Osteoblast (primary cell): ENCODE results near the gene SYT9. TPM values are rescaled to one million over a fixed set of nuclear protein-coding genes. Genes with fewer than 3 reads are reported as not detected.

Experiments
- DNase-seq: peaks from one replicate; pipeline ENCODE4 v3.0.0; 2011; ENCODE audit warnings: low spot score, mixed read lengths; ENCODE audit not compliant: insufficient read length; ENCODE audit errors: missing footprints
- H2AFZ ChIP-seq: 2 replicates; pipeline ENCODE4 v1.6.0; 2011; ENCODE audit warnings: mild to moderate bottlenecking, low read length
- H3K27ac ChIP-seq: 2 replicates; pipeline ENCODE4 v1.5.1; 2011; ENCODE audit warnings: mild to moderate bottlenecking, low read depth, low read length, moderate library complexity
- H3K27me3 ChIP-seq: 2 replicates; pipeline ENCODE4 v1.6.0; 2012; ENCODE audit warnings: mild to moderate bottlenecking, control low read depth, inconsistent platforms, low read length, moderate library complexity; ENCODE audit not compliant: insufficient read depth
- H3K36me3 ChIP-seq: 2 replicates; pipeline ENCODE4 v1.5.1; 2011; ENCODE audit warnings: mild to moderate bottlenecking, low read length, control low read depth, moderate library complexity; ENCODE audit not compliant: insufficient read depth
- H3K4me1 ChIP-seq: 2 replicates; pipeline ENCODE4 v1.5.1; 2011; ENCODE audit warnings: mild to moderate bottlenecking, low read length, control low read depth, moderate library complexity; ENCODE audit not compliant: insufficient read depth
- H3K4me2 ChIP-seq: 2 replicates; pipeline ENCODE4 v1.6.0; 2011; ENCODE audit warnings: mild to moderate bottlenecking, low read length; ENCODE audit not compliant: insufficient read depth
- H3K4me3 ChIP-seq: fragments of 200-600 bp; sonication (generic); 3 replicates; pipeline ENCODE4 v1.5.1; 2012; ENCODE audit warnings: mild to moderate bottlenecking, low read length, inconsistent platforms; ENCODE audit not compliant: insufficient read depth
- H3K79me2 ChIP-seq: 2 replicates; pipeline ENCODE4 v1.6.0; 2012; ENCODE audit warnings: mild to moderate bottlenecking, low read length, control low read depth, inconsistent platforms; ENCODE audit not compliant: insufficient read depth
- H3K9me3 ChIP-seq: 2 replicates; pipeline ENCODE4 v1.5.1; 2011; ENCODE audit warnings: low read depth, low read length, control low read depth
- H4K20me1 ChIP-seq: 2 replicates; pipeline ENCODE4 v1.6.0; 2012; ENCODE audit warnings: mild to moderate bottlenecking, low read length, control low read depth; ENCODE audit not compliant: insufficient read depth
- total RNA-seq: library from RNA; depleted of rRNA; stranded (reverse); fragments of >200 nt; gene quantifications from 2 replicates; pipeline ENCODE4 v1.2.3, GENCODE V29; 2012
- TF ChIP-seq, protein P1 (sequence below): IDR thresholded peaks from 2 replicates; pipeline ENCODE4 v1.5.1; 2011; ENCODE audit warnings: mild to moderate bottlenecking, low read depth, low read length, moderate library complexity; ENCODE audit errors: extremely low read depth

The SYT9 gene, protein sequence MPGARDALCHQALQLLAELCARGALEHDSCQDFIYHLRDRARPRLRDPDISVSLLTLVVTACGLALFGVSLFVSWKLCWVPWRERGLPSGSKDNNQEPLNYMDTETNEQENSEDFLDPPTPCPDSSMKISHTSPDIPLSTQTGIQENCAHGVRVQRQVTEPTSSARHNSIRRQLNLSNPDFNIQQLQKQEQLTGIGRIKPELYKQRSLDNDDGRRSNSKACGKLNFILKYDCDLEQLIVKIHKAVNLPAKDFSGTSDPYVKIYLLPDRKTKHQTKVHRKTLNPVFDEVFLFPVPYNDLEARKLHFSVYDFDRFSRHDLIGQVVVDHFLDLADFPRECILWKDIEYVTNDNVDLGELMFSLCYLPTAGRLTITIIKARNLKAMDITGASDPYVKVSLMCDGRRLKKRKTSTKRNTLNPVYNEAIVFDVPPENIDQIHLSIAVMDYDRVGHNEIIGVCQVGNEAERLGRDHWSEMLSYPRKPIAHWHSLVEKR
- total RNA-seq: not detected in 2 replicates

DNA sequence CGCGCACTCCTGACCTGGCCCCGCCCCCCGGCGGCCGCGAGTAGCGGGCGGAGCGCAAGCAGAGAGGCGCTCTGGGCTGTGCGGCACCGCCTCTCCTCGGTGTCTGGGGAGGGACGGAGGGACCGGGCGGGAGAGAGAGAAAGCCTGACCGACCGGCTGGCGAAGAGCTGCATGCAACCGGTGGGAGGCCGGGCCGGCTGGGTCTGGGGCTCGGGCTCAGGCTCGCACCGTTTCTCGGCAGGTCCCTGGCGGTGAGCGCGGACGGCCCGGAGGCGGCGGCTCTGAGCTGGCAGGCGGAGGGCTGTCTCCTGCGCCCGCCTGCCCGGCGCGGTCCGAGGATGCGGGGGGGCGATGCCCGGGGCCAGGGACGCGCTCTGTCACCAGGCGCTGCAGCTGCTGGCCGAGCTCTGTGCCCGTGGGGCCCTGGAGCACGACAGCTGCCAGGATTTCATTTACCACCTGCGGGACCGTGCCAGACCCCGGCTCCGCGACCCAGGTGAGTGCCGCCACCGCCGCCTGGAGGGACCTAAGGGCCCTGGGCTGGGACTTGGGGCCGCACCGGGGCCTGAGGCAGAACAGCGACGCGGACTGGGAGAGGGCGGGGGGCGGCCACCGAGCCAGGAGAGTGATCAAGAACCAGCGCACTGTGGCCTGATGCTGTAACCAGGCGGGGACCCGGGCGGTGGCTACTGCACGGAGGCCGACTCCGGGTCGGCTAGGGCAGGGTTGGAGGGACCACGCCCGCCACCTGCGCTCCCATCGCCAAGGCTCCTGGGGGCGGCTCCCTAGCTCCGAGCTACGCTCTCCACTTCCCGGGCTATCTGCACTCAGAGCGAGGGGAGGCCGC is at the start of gene SYT9:
Gene SYT9 (plus strand): TSS at position 69 of the 847 bp plus-strand sequence. CDS start 283 bp downstream, at position 352.
- Histone ChIP-seq H3K27ac (no peak within 1 kb of the TSS), H3K4me3 (peak within 1 kb of the TSS; percentile 56), H3K27me3 (peaks cover 26% of the 10 kb centered on the region), H4K20me1 (no peaks in the 10 kb centered on the region), H2AFZ (no peak within 1 kb of the TSS), H3K4me2 (peak within 1 kb of the TSS; percentile 61), H3K4me1 (peaks cover 4% of the 10 kb centered on the region), H3K79me2 (no peaks in the 10 kb centered on the region), H3K36me3 (no peaks in the 10 kb centered on the region), H3K9me3 (no peaks in the 10 kb centered on the region)
- TF ChIP-seq, protein P1, sequence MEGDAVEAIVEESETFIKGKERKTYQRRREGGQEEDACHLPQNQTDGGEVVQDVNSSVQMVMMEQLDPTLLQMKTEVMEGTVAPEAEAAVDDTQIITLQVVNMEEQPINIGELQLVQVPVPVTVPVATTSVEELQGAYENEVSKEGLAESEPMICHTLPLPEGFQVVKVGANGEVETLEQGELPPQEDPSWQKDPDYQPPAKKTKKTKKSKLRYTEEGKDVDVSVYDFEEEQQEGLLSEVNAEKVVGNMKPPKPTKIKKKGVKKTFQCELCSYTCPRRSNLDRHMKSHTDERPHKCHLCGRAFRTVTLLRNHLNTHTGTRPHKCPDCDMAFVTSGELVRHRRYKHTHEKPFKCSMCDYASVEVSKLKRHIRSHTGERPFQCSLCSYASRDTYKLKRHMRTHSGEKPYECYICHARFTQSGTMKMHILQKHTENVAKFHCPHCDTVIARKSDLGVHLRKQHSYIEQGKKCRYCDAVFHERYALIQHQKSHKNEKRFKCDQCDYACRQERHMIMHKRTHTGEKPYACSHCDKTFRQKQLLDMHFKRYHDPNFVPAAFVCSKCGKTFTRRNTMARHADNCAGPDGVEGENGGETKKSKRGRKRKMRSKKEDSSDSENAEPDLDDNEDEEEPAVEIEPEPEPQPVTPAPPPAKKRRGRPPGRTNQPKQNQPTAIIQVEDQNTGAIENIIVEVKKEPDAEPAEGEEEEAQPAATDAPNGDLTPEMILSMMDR: no peak
- peak; percentile 78 for DNase-seq

DNA sequence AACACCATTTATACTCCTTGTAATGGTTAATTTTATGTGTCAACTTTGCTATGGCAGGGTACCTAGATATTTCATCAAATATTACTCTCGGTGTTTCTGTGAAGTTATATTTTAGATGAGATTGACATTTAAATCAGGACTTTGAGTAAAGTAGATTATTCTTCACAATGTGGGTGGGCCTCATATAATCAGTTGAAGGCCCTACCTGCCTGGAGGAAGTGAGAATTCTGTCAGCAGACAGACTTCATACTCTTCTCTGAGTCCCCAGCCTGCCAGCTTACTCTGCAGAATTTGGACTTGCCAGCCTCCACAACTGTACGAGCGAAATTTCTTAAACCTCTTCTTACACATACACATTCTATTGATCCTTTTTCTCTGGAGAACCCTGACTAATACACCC is 49.3 kb upstream of the SYT9 start:
- DNase-seq: no peak
- Histone ChIP-seq H3K4me3 (no peak overlapping the region), H2AFZ (no peak overlapping the region), H3K79me2 (no peaks in the 10 kb centered on the region), H3K4me1 (no peaks in the 10 kb centered on the region), H3K4me2 (no peak overlapping the region), H3K9me3 (no peaks in the 10 kb centered on the region), H4K20me1 (no peaks in the 10 kb centered on the region), H3K27me3 (no peaks in the 10 kb centered on the region), H3K36me3 (no peaks in the 10 kb centered on the region), H3K27ac (no peak overlapping the region)
- TF ChIP-seq, protein P1: no peak

DNA sequence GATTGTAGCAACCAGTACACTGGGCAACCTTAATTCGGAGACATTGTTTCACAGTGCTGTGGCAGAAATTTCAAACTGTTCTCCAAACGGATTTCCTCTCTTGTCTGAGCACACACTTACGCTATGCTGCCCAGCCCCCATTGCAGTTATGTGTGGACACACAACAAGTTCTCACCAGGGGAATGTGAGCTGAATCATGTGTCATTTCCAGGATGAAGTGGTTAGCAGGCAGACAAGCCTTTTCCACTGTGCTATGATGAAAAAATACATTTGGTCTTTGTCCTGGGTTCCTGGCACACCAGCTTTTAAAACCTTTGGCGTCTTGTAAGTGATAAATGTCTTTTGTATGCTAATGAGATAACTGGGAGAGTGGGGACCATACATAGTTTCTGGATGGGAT is 46.9 kb upstream of the SYT9 start:
- no peaks in the 10 kb centered on the region for H4K20me1 ChIP-seq
- no peaks in the 10 kb centered on the region for H3K9me3 ChIP-seq
- no peak overlapping the region for H3K4me3 ChIP-seq
- H3K4me1 ChIP-seq: no peaks in the 10 kb centered on the region
- H3K27me3 ChIP-seq: no peaks in the 10 kb centered on the region
- no peak overlapping the region for H2AFZ ChIP-seq
- H3K79me2 ChIP-seq: no peaks in the 10 kb centered on the region
- no peak for DNase-seq
- H3K36me3 ChIP-seq: no peaks in the 10 kb centered on the region
- no peak overlapping the region for H3K4me2 ChIP-seq
- TF ChIP-seq, protein P1: no peak
- H3K27ac ChIP-seq: no peak overlapping the region

DNA sequence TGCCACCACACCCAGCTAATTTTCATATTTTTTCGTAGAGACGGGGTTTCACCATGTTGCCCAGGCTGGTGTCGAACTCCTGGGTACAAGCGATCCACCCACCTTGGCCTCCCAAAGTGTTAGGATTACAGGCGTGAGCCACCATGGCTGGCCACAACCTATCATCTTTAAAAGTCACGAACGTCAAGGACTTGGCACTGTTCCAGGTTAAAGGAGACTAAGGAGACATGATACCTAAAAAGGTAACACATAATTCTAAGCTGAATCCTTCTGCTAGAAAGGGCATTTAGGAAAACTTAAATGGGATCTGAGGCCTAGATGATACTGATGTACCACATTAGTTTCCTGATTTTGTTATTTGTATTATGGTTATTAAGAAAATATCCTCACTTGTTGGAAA is 43.3 kb upstream of the SYT9 start:
- H3K27me3 ChIP-seq: no peaks in the 10 kb centered on the region
- DNase-seq: no peak
- no peaks in the 10 kb centered on the region for H3K36me3 ChIP-seq
- no peak overlapping the region for H3K4me3 ChIP-seq
- no peaks in the 10 kb centered on the region for H4K20me1 ChIP-seq
- TF ChIP-seq, protein P1: no peak
- H2AFZ ChIP-seq: no peak overlapping the region
- no peak overlapping the region for H3K4me2 ChIP-seq
- no peaks in the 10 kb centered on the region for H3K4me1 ChIP-seq
- H3K27ac ChIP-seq: no peak overlapping the region
- no peaks in the 10 kb centered on the region for H3K9me3 ChIP-seq
- H3K79me2 ChIP-seq: no peaks in the 10 kb centered on the region
